MCF 10A (cell line): Measurements from ENCODE around the gene ARID3B. TPM values are rescaled to one million over a fixed set of nuclear protein-coding genes. Genes with fewer than 3 reads are reported as not detected.

Source experiments
- BruUV-seq: library from RNA; stranded (reverse); fragments of 400-500 nt; replicated peaks from 2 replicates; lab custom pipeline; 2021; lab: Mats Ljungman, UMichigan
- CTCF ChIA-PET: fragments of 300-600 bp; sonication (Branson Sonifier 250); formaldehyde crosslinking; extraction: SDS; loops from one replicate; lab custom pipeline; 2021; ENCODE audit warnings: antibody characterized with exemption, inconsistent platforms; lab: Yijun Ruan, JAX
- POLR2A ChIA-PET: fragments of 300-600, 350-650 bp; sonication (Branson Sonifier 250); formaldehyde crosslinking; extraction: SDS; loops from one replicate; lab custom pipeline; 2020; ENCODE audit warnings: antibody characterized with exemption, inconsistent platforms; lab: Yijun Ruan, JAX
- DNase-seq: peaks from one replicate; pipeline ENCODE4 v3.0.0-alpha.2; 2018; ENCODE audit not compliant: unreplicated experiment
- H3K27ac Mint-ChIP-seq: one replicate; pipeline ENCODE4 v1.8.0; 2022; ENCODE audit warnings: mild to moderate bottlenecking, low read depth, mixed read lengths; ENCODE audit not compliant: unreplicated experiment
- H3K27me3 Mint-ChIP-seq: one replicate; pipeline ENCODE4 v1.8.0; 2022; ENCODE audit warnings: mixed read lengths; ENCODE audit not compliant: insufficient read depth, unreplicated experiment
- H3K36me3 Mint-ChIP-seq: one replicate; pipeline ENCODE4 v1.8.0; 2022; ENCODE audit warnings: mild to moderate bottlenecking, moderate library complexity, mixed read lengths; ENCODE audit not compliant: insufficient read depth, unreplicated experiment
- H3K4me1 Mint-ChIP-seq: one replicate; pipeline ENCODE4 v1.8.0; 2022; ENCODE audit warnings: mixed read lengths; ENCODE audit not compliant: insufficient read depth, unreplicated experiment
- H3K4me3 Mint-ChIP-seq: one replicate; pipeline ENCODE4 v1.8.0; 2022; ENCODE audit warnings: mild to moderate bottlenecking, moderate library complexity, mixed read lengths; ENCODE audit not compliant: unreplicated experiment
- H3K9me3 Mint-ChIP-seq: one replicate; pipeline ENCODE4 v1.8.0; 2022; ENCODE audit warnings: mixed read lengths; ENCODE audit not compliant: unreplicated experiment
- intact Hi-C: fragments of 100-400 bp; cut with micrococcal nuclease; formaldehyde crosslinking; loops from 2 replicates; pipeline ENCODE4 v1.14.1; 2022
- total RNA-seq: library from RNA; stranded (reverse); gene quantifications from 2 replicates; pipeline ENCODE4 v1.2.3, GENCODE V29; 2022
- TF ChIP-seq, protein P1 (sequence below): fragments of 200-600 bp; IDR thresholded peaks from one replicate; pipeline ENCODE4 v1.8.0; 2022; ENCODE audit warnings: antibody characterized with exemption, mild to moderate bottlenecking; ENCODE audit not compliant: unreplicated experiment

Gene ARID3B
- total RNA-seq, 1 experiment from 2014 or later, result 4.7 TPM

DNA sequence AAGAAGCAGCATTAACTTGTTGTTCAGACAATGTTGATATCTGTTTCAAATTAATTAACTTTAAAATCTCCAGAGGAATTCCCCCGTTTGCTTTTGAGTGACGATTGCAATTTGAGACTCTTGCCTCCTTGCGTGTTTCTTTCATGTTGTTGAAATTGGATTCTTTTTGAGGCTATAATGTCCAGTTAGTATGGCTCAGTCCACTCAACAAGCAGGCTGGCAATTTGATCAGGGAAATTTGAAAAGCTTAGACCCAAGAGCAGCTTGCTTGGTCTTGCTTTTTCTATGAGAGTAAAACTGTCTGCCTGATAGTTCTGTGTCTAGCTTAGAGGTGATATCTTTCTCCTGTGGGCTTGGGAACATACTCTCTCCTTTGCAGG, 2.0 kb downstream of the ARID3B start:
- H3K27me3 Mint-ChIP-seq, result peaks cover 28% of the 10 kb centered on the region
- H3K27ac Mint-ChIP-seq, result no peak overlapping the region
- H3K4me1 Mint-ChIP-seq, result peaks cover 45% of the 10 kb centered on the region
- H3K4me3 Mint-ChIP-seq, result no peak overlapping the region
- DNase-seq, result no peak
- intact Hi-C loops, result no loop called here
- TF ChIP-seq, protein P1, sequence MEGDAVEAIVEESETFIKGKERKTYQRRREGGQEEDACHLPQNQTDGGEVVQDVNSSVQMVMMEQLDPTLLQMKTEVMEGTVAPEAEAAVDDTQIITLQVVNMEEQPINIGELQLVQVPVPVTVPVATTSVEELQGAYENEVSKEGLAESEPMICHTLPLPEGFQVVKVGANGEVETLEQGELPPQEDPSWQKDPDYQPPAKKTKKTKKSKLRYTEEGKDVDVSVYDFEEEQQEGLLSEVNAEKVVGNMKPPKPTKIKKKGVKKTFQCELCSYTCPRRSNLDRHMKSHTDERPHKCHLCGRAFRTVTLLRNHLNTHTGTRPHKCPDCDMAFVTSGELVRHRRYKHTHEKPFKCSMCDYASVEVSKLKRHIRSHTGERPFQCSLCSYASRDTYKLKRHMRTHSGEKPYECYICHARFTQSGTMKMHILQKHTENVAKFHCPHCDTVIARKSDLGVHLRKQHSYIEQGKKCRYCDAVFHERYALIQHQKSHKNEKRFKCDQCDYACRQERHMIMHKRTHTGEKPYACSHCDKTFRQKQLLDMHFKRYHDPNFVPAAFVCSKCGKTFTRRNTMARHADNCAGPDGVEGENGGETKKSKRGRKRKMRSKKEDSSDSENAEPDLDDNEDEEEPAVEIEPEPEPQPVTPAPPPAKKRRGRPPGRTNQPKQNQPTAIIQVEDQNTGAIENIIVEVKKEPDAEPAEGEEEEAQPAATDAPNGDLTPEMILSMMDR, result no peak
- CTCF ChIA-PET, result interaction anchor here (0.6 kb wide), 1 partner anchor 1236 kb away, joined by 3 read pairs; no protein-coding TSS in a partner anchor
- TSS peak; percentile 28 for BruUV-seq
- H3K9me3 Mint-ChIP-seq, result no peaks in the 10 kb centered on the region
- peaks cover 7% of the 10 kb centered on the region for H3K36me3 Mint-ChIP-seq
- POLR2A ChIA-PET, result no interaction called here

DNA sequence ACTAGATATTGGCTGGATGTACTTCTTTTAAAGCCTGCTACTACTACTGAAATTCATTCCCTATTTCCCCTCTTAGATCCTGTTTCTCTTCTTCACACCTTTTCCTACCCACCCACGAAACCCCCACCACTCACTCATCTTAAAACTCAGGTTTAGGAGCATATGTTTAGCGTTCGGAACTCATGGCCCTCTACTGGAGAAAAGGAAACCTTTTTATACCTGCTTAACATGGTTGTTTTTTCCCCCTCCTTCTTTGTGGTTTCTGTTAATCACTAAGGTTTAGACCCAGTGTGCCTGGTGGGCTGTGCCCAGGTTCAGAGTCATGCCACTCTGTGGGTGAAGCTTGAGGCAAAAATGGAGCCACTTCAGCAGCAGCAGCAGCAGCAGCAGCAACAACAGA, 2.6 kb downstream of the ARID3B start:
- CTCF ChIA-PET, result interaction anchor here (0.6 kb wide), 2 partner anchors 75 to 1237 kb away, joined by 3 read pairs; no protein-coding TSS in a partner anchor
- no peaks in the 10 kb centered on the region for H3K9me3 Mint-ChIP-seq
- POLR2A ChIA-PET, result no interaction called here
- BruUV-seq, result no TSS peak
- TF ChIP-seq, protein P1, result peak; percentile 14
- peaks cover 7% of the 10 kb centered on the region for H3K36me3 Mint-ChIP-seq
- no peak overlapping the region for H3K4me3 Mint-ChIP-seq
- H3K27me3 Mint-ChIP-seq, result peaks cover 34% of the 10 kb centered on the region
- no peak overlapping the region for H3K27ac Mint-ChIP-seq
- H3K4me1 Mint-ChIP-seq, result peaks cover 45% of the 10 kb centered on the region
- intact Hi-C loops, result no loop called here
- peak; percentile 13 for DNase-seq

DNA sequence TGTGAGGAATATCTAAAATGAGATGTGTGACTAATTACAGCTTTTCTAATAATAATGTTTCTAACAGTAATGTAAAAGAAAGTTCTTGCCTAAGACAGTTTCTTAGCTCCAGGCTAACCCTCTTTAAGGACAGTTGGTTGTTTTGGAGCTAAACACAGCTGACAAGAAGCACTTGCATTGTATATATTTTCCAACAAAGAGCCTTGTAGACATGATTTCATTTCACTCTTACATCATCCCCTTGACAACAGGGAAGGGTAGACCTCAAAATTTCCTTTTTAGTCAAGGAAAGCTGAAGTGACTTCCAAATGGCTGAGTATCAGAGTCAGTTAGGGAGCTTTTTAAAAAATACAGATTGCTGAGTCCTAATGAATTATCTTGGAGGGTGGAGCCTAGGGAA, 4.1 kb downstream of the ARID3B start:
- Mint-ChIP-seq H3K27ac (no peak overlapping the region), H3K4me1 (peaks cover 37% of the 10 kb centered on the region), H3K36me3 (peaks cover 7% of the 10 kb centered on the region), H3K9me3 (no peaks in the 10 kb centered on the region), H3K27me3 (peaks cover 38% of the 10 kb centered on the region), H3K4me3 (no peak overlapping the region)
- POLR2A ChIA-PET, result interaction anchor here (0.9 to 3.4 kb wide), 10 partner anchors 9 to 170 kb away, joined by 3 to 51 read pairs (median 4); partner anchors contain the start of genes CLK3, EDC3 and UBL7
- CTCF ChIA-PET, result interaction anchor here (0.6 to 2.6 kb wide), 10 partner anchors 19 to 1099 kb away, joined by 3 to 12 read pairs (median 4); no protein-coding TSS in a partner anchor
- intact Hi-C loops, result no loop called here
- BruUV-seq, result no TSS peak
- TF ChIP-seq, protein P1, result no peak
- DNase-seq, result no peak

DNA sequence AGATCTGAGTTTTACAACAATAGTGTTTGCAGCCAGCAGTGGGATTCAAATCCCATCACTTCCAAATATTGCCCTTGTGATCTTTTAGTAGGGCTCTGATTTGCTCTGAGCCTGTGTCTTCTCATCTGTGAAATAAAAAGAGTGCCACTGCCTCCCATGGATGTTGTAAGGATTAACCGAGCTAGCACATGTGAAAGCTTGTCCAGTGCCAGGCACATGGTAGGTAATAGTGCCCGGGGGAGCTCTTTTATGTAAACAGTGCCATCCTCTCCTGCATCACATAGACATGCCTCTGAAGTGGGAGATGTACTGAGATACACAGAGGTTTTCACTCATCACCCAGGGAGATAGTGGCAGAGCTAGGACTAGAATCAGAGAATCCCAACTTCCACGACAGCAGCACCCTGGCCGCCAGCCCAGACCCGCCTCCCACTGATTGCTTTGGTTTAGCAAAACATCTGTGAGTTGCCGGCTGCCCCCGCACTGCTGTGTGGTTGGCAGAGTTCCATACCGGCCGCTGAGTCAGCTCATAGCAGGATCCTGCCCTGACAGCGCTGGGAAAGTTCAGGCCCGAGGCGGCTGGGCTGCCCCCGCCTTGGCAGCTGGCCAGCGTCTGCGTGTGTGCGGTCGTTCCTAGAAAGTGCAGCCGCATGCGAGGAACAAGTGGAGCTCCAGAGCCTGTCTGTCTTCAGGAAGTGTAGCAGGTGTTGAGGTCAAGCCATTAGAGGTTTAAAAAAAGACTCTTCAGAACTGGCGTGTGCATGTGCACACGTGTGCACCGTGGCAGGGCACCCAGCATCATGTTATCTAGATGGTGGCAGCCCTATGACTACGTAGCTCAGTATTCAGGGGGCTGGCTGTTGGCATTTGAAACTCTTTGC, 5.0 kb downstream of the ARID3B start:
- peaks cover 7% of the 10 kb centered on the region for H3K36me3 Mint-ChIP-seq
- intact Hi-C loops, result loop anchor here (2.0 kb wide), 2 partner anchors 57 to 171 kb away; no protein-coding TSS in a partner anchor
- no peaks in the 10 kb centered on the region for H3K9me3 Mint-ChIP-seq
- TF ChIP-seq, protein P1, result no peak
- H3K4me3 Mint-ChIP-seq, result no peak overlapping the region
- POLR2A ChIA-PET, result interaction anchor here (0.6 to 3.4 kb wide), 20 partner anchors 9 to 563 kb away, joined by 3 to 51 read pairs (median 4); partner anchors contain the start of genes CLK3, EDC3 and UBL7
- DNase-seq, result peak; percentile 99
- CTCF ChIA-PET, result interaction anchor here (0.5 to 2.6 kb wide), 21 partner anchors 23 to 698 kb away, joined by 3 to 12 read pairs (median 3); no protein-coding TSS in a partner anchor
- H3K27me3 Mint-ChIP-seq, result peaks cover 38% of the 10 kb centered on the region
- H3K4me1 Mint-ChIP-seq, result peaks cover 34% of the 10 kb centered on the region
- BruUV-seq, result no TSS peak
- no peak overlapping the region for H3K27ac Mint-ChIP-seq
